Activated CD8-positive, alpha-beta T cell treated with anti-CD3 and anti-CD28 coated beads for 36 hours (primary cell): ENCODE results near the gene FBXL19. TPM values are rescaled to one million over a fixed set of nuclear protein-coding genes. Genes with fewer than 3 reads are reported as not detected.

Experiments
- ATAC-seq: fragments of 200-7000 bp; cut with Tn5 transposase; one replicate; pipeline ENCODE4 v1.10.0; 2021; ENCODE audit warnings: mild to moderate bottlenecking, moderate library complexity
- CTCF ChIA-PET: fragments of 350-600 bp; sonication (Branson Sonifier 250); formaldehyde crosslinking; loops from one replicate; lab custom pipeline; 2021; ENCODE audit warnings: antibody characterized with exemption; lab: Charles Lee
- POLR2A ChIA-PET: fragments of 350-600 bp; sonication (Branson Sonifier 250); formaldehyde crosslinking; loops from one replicate; lab custom pipeline; 2021; ENCODE audit warnings: antibody characterized with exemption; lab: Charles Lee
- DNase-seq: peaks from one replicate; pipeline ENCODE4 v3.0.0-alpha.2; 2020
- H3K27ac Mint-ChIP-seq: one replicate; pipeline ENCODE4 v1.8.0; 2021; ENCODE audit warnings: mild to moderate bottlenecking, mixed read lengths
- H3K27me3 Mint-ChIP-seq: one replicate; pipeline ENCODE4 v1.8.0; 2021; ENCODE audit warnings: mixed read lengths
- H3K36me3 Mint-ChIP-seq: one replicate; pipeline ENCODE4 v1.8.0; 2021; ENCODE audit warnings: low read depth, mixed read lengths
- H3K4me1 Mint-ChIP-seq: one replicate; pipeline ENCODE4 v1.8.0; 2021; ENCODE audit warnings: low read depth, mixed read lengths
- H3K4me3 Mint-ChIP-seq: one replicate; pipeline ENCODE4 v1.8.0; 2021; ENCODE audit warnings: mild to moderate bottlenecking, moderate library complexity, mixed read lengths
- H3K9me3 Mint-ChIP-seq: one replicate; pipeline ENCODE4 v1.8.0; 2021; ENCODE audit warnings: mixed read lengths
- CTCF ChIP-seq: fragments of 200-600 bp; IDR thresholded peaks from one replicate; pipeline ENCODE4 v1.8.0; 2022; ENCODE audit warnings: antibody characterized with exemption, mild to moderate bottlenecking
- intact Hi-C: fragments of 100-400 bp; cut with micrococcal nuclease; formaldehyde crosslinking; loops from one replicate; pipeline ENCODE4 v1.10.0; 2022
- total RNA-seq, 2 experiments: library from RNA; stranded (reverse); gene quantifications; one replicate each; pipeline ENCODE4 v1.2.3, GENCODE V29; 2021

FBXL19 gene
- total RNA-seq, 2 experiments from 2014 or later, result 21.1 to 22.0 TPM

DNA sequence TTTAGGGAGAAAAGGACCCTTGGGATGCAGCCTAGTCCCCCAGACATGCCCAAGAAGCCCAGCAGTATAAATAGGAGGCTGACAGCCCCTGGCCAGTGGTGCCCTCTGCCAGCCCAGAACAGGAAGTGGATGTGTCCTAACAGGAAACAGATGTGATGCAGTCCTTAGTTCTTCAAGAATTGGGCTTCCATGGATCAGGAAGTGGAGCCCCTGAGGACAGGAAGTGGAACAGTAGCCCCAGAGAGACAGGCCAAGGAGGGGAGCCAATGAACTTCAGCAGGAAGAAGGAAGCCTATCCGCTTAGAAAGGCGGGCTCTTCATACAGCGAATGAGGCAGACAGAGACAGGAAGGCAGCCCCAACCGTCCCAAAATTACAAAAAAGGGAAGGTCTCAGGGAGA, 19.8 kb upstream of the FBXL19 start:
- TF ChIP-seq CTCF, result no peak
- H3K4me1 Mint-ChIP-seq, result peaks cover 28% of the 10 kb centered on the region
- no peaks in the 10 kb centered on the region for H3K27me3 Mint-ChIP-seq
- DNase-seq (peak; percentile 27), ATAC-seq (no peak)
- H3K27ac Mint-ChIP-seq, result peak overlapping the region; percentile 91
- CTCF ChIA-PET, result interaction anchor here (1.1 to 4.4 kb wide), 3 partner anchors 10 to 59 kb away, joined by 3 to 120 read pairs (median 13); no protein-coding TSS in a partner anchor
- POLR2A ChIA-PET, result interaction anchor here (2.8 to 3.3 kb wide), 2 partner anchors 28 to 98 kb away, joined by 14 to 33 read pairs; no protein-coding TSS in a partner anchor
- intact Hi-C loops, result no loop called here
- peaks cover 4% of the 10 kb centered on the region for H3K36me3 Mint-ChIP-seq
- H3K4me3 Mint-ChIP-seq, result no peak overlapping the region
- H3K9me3 Mint-ChIP-seq, result peaks cover 3% of the 10 kb centered on the region

DNA sequence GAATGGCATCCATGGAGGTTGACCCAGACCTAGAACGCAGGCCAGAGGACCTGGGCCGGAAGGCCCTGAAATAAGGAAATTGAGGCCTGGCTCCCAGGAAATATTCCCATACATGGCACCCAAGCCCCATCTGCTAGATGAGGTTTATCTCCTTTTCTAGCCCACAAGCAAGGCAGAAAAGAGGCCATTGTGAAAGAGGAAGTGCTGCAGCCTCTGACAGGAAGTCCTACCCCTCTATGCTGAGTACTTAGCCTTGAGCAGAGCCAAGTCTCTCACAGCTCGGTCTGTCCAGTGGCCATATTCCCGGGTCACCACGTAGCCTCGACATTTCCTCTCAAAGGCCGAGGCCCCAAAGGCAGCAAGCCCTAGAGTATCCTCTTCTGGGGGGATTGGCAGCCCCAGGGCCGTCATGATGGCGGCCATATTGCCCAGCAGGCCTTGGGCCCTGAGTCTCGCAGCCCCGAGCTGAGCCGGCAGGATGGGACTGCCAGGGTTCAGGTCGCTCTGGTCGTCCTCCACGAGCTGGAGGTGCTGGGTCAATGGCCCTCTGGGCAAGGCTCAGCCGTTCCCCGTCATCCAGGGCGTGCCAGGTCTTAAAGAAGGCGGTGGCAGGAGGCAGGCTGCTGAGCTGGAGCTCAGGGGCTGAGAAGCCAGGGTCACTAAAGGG, 19.1 kb upstream of the FBXL19 start:
- TF ChIP-seq CTCF, result no peak
- DNase-seq (no peak), ATAC-seq (no peak)
- POLR2A ChIA-PET, result interaction anchor here (0.5 kb wide), 1 partner anchor 273 kb away, joined by 3 read pairs; no protein-coding TSS in a partner anchor
- H3K4me3 Mint-ChIP-seq, result no peak overlapping the region
- H3K36me3 Mint-ChIP-seq, result peaks cover 4% of the 10 kb centered on the region
- H3K27me3 Mint-ChIP-seq, result no peaks in the 10 kb centered on the region
- H3K9me3 Mint-ChIP-seq, result peaks cover 3% of the 10 kb centered on the region
- peak overlapping the region; percentile 91 for H3K27ac Mint-ChIP-seq
- CTCF ChIA-PET, result interaction anchor here (0.7 to 4.9 kb wide), 4 partner anchors 10 to 60 kb away, joined by 3 to 24 read pairs (median 4); no protein-coding TSS in a partner anchor
- peaks cover 28% of the 10 kb centered on the region for H3K4me1 Mint-ChIP-seq
- intact Hi-C loops, result no loop called here

GRCh38 chr16:30907064-30907463, 16.3 kb upstream of the FBXL19 start:
- Mint-ChIP-seq H3K4me3 (no peak overlapping the region), H3K4me1 (peaks cover 21% of the 10 kb centered on the region), H3K9me3 (peaks cover 3% of the 10 kb centered on the region), H3K27me3 (no peaks in the 10 kb centered on the region), H3K27ac (no peak overlapping the region), H3K36me3 (peaks cover 4% of the 10 kb centered on the region)
- intact Hi-C loops, result no loop called here
- no peak for ATAC-seq
- no peak for TF ChIP-seq CTCF
- ChIA-PET POLR2A (interaction anchor here (0.7 to 1.0 kb wide), 3 partner anchors 62 to 107 kb away, joined by 3 read pairs; no protein-coding TSS in a partner anchor), CTCF (interaction anchor here (4.9 kb wide), 1 partner anchor 62 kb away, joined by 24 read pairs; no protein-coding TSS in a partner anchor)
- DNase-seq, result no peak

DNA sequence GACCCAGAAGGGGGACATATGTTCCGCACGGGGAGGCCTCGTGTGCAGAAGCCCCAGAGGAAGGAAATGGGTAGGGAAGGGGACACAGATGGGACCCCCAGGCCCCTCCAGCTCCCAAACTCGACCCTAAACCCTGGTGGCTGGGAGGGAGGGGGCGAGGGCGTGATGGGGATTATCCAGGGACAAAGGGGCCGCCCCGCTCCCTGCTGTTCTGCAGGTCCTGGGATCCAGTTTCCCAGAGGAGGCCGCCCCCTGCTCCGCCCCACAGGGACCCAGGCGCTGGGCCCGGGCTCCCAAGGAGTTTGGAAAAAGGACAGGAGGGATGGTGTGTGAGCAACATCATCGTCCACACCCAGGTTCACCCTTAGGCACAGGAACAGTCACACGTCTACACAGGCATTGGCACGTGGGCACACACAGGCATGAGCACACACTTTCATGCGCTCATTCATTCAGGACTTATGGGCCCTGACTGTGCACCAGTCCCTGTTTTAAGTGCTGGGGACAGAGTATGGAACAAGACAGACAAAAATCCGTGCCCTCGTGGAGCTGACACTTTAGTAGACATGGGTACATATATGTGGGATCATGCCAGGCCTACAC, 12.8 kb upstream of the FBXL19 start:
- CTCF ChIA-PET, result interaction anchor here (1.2 to 1.5 kb wide), 2 partner anchors 31 to 66 kb away, joined by 3 to 5 read pairs; no protein-coding TSS in a partner anchor
- Mint-ChIP-seq H3K36me3 (no peaks in the 10 kb centered on the region), H3K4me1 (peaks cover 8% of the 10 kb centered on the region)

More for the DNA sequence above, 12.8 kb upstream of the FBXL19 start:
- POLR2A ChIA-PET, result interaction anchor here (0.5 to 0.9 kb wide), 2 partner anchors 118 to 270 kb away, joined by 3 read pairs; partner anchors contain the start of gene FUS
- ATAC-seq (no peak), DNase-seq (no peak)
- Mint-ChIP-seq H3K27me3 (no peaks in the 10 kb centered on the region), H3K9me3 (no peaks in the 10 kb centered on the region), H3K4me3 (no peak overlapping the region), H3K27ac (no peak overlapping the region)
- intact Hi-C loops, result no loop called here
- no peak for TF ChIP-seq CTCF
